CD4-positive, alpha-beta T cell treated with Interleukin-10 for 1 hour (primary cell): ENCODE data around the gene WDR31.

Experiments
- DNase-seq: peaks from one replicate; pipeline ENCODE4 v3.0.0-alpha.2; 2020

Gene WDR31

DNA sequence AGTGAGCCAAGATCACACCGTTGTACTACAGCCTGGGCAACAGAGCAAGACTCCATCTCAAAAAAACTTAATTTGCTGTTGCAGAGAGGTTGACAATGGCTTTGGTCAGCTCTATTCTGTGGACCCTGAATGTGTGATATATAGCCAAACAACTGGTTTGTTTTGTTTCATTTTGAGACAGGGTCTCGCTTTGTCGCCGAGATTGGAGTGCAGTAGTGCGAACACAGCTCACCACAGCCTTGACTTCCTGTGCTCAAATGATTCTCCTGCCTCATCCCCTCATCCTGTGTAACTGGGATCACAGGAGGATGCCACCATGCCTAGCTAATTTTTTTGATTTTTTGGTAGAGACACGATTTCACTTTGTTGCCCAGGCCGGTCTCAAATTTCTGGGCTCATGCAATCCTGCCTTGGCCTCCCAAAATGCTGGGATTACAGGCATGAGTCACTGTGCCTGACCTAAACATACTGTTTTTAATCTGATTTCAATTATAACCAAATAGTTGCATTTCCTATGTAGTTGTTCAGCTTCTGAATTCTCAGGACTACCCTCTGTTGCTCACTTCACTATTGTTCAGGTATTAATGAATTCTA, 46.7 kb downstream of the WDR31 start:
- no peak for DNase-seq

DNA sequence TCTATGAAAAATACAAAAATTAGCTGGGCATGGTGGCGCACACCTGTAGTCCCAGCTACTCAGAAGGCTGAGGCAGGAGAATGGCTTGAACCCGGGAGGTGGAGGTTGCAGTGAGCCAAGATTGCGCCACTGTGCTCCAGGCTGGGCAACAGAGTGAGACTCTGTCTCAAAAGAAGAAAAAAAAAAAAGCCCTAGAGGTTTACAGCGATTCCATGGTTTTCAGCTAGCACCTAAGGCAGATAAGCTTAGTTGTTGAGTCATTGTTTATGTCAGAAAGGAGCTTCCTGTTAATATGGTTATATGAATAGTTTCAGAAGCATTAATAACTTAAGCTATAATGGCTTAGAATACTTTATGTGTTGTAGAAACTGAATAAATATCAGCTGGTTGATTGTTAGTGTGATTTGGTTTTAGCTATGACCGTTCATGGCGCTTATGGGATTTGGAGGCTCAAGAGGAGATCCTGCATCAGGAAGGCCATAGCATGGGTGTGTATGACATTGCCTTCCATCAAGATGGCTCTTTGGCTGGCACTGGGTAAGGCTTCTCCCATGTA, 49.9 kb downstream of the WDR31 start:
- no peak for DNase-seq

DNA sequence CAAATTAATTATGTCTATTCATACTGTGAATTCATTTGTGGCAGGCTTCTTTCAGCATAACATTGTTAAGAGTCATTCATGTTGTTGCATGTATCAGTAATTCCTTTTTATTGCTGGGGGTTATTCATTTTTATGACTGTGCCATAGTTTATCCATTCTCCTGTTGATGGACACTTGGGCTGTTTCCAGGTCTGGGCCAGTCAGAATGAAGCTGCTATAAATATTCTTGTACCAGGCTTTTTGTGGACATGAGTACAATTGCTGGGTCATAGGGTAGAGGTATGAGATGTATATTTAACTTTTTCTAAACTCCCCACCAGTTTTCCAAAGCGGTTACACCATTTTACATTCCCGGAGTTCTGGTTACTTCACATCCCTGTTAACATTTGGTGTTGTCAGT, 51.0 kb downstream of the WDR31 start:
- DNase-seq, result no peak

DNA sequence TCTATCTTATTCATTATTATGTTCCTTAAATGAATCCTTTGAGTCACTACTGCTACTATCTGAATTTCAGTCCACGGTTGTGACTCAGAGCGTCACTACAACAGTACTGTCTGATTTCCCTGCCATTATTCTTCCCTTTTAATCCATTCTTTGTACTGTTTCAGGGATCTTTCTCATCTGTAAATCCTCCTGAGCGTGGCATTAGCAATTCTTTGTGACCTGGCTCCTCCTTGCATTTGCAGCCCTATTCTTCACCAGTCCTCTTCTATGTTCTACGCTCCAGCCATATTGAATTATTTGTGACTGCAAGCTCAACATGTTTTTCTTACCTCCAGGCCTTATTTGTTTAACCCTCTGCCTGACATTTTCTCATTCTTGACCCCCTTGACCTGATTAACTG, 58.7 kb downstream of the WDR31 start:
- DNase-seq, result no peak

DNA sequence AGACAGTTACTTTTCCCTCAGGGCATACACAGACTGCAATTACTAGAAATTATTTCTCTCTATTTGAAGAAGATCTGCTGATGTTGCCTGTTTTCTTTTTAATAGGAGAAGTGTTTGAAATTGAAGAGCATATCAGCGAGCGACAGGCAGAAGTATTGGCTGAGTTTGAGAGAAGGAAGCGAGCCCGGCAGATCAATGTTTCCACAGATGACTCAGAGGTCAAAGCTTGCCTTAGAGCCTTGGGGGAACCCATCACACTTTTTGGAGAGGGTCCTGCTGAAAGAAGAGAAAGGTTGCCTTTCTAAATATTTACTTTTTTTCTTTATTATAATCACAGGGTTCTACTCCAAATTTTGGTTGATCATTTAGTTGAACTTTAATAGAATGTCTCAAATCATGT, 61.2 kb downstream of the WDR31 start:
- no peak for DNase-seq

DNA sequence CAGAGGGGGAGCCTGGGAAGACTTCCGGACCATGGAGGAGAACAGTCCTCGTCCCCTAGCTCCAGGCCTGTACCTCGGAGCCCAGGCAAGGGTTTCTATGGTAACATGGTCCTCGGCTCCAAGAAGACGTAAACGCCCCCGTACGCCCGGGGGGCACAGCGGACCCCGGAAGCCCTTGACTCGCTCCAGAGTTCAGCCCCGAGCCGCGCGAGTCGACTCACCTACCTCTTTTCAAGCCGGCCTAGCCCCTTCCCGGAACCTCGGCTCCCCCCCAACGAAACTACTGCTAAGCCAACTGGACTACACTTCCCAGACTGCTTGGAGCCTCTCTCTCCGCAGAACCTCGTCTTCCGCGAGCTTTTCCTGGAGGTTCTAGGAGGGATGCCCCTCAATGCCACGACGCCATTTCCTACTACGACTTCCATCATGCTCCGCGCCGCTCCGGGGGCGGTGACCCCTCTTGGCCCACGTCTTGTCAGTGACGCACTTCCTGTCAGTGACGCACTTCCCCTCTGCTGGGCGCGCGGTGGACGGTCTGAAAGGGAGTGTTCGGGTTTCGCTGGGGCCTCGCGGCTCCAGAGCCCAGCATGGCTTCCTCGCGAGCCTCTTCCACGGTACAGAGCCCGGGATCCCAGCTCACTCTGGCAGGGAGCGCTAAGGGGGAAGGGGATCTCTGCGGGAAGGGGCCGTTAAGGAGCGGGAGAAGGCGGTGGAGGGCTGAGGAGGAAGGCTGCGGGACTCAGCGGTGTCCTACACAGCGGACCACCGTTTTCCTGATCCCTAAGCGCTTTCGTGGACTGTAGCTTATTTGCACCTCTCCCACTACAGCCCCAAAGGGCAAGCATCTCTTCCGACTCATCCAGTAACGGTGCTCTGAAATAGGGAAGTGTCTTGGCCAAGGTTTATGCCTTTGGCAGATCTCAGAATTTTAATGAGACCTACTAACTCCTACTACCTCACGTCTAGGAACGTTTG, 64.6 kb downstream of the WDR31 start, which contains the start of the genes CDC26 and PRPF4:
CDC26 (minus strand) TSS at position 416 of the 975 bp plus-strand sequence. CDS start 3,065 bp downstream, outside the sequence.
PRPF4 (plus strand) TSS at position 502 of the 975 bp plus-strand sequence; CDS start at position 588, 86 bp downstream.
- DNase-seq, result peak; percentile 95

DNA sequence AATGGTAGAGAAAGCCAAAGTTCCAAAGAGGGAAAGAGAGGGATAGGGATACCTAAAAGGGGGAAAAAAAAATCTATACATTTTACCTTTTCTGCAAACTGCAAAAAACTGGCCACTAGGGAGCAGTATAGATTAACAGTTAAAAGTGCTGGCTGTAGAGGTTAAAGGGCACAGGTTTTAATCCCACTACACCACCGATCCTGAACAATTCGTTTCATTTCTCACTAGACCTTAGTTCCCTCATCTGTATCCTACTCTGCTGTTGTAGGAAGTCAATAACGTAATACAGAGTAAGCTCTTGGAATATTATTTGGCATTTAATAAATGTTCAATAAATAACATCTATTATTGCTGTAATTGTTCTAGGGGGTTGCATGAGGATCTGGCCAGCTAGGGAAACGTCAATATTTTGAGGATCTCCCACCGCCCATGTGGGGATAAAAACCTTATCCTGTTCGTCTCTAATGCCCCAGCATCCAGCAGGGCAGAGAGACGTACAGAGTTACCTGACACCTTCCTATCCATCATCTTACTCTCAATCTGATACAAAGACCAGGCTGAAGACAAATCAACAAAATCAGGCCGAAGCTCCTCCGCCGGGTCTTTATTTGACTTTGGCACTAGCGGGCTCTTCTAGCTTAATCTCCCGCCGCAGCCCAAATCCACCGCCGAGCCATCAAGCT, 65.5 kb downstream of the WDR31 start:
- DNase-seq, result peak; percentile 76

DNA sequence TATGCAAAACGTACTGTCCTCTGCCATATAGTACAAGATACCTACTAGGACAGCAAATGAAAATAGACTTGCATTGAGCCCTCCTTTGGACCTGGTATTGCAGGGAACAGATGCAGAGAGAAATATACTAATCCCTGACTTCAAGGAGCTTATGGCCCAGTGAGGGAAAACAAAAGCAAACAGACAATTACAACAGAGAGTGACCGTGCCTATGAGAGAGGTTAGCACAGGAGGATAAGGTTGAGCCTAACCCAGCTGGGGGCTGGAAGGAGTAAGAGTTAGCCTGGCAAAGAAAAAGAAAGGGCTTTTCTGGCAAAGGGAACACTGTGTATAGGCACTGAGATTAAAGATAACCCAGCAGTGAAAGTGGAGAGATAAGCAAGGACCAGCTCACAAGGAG, 70.2 kb downstream of the WDR31 start:
- DNase-seq, result no peak

DNA sequence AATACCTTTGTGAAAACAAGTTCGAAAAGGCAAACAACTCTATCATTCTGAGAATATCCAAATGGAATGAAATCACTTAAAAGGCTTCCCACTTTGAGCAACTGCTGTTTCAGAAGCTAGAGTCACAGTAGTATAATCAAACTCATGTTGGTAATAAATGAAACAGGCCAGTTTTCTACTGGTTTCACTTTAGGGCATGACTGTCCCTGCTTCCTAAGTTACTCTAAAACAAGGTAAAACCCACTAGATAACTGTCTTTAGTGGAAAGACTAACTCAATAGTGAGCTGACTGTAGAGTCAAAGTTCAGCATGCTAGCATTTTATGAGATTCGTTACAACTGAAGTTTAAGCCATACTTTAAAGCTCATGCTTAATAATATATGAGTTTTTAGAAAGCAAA, 70.7 kb downstream of the WDR31 start:
- DNase-seq, result no peak

DNA sequence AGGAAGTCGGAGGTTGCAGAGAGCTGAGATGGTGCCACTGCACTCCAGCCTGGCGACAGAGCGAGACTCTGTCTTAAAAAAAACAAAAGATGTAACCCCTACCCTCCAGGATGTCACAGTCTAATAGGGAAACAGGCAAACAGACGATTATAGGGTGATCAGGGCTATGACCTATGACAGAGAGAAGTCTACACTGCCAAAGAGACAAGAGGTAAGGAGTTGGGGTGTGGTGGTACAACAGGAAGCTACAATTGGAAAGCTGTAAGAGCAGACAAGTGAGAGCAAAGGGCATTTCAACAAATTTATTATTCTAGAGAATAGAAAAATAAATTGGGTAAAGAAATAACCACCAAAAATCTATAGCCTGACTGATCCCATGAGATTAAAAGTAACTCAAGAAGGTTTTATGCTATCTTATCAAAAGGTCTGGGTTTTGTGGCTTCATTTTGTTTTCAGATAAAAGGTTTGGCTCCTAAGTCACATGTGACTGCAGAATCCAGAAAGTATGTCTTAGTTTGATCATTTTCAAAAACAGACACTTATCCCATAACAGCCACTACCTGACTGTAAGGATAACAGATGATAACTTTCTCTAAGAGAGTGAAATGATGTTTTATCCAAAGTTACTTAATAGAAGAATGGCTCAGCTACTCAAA, 72.0 kb downstream of the WDR31 start:
- no peak for DNase-seq

DNA sequence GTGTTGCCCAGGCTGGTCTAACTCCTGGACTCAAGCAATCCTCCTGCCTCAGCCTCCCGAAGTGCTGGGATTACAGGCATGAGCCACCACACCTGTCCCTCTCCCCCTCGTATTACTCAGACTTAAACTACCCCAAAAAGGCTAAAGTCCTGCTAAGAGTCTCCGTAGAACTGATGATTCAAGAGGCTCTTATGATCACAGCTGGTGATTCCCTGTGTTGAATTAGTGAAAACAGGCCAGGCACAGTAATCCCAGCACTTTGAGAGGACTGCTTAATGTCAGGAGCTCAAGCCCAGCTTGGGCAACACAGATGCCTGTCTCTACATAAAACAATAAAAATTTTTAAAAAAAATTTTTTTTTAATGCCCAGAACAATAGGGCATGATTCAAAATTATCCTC, 73.9 kb downstream of the WDR31 start:
- no peak for DNase-seq
